ENCODE measurements around the gene OLIG3. TPM values are rescaled to one million over a fixed set of nuclear protein-coding genes. Genes with fewer than 3 reads are reported as not detected.
A peak's percentile ranks its signal among the peaks of the same experiment; 100 is the strongest.

Gene OLIG3
- polyA plus RNA-seq, 1 of the 3 experiments (the other 2 are of a cell fraction) = not detected

DNA sequence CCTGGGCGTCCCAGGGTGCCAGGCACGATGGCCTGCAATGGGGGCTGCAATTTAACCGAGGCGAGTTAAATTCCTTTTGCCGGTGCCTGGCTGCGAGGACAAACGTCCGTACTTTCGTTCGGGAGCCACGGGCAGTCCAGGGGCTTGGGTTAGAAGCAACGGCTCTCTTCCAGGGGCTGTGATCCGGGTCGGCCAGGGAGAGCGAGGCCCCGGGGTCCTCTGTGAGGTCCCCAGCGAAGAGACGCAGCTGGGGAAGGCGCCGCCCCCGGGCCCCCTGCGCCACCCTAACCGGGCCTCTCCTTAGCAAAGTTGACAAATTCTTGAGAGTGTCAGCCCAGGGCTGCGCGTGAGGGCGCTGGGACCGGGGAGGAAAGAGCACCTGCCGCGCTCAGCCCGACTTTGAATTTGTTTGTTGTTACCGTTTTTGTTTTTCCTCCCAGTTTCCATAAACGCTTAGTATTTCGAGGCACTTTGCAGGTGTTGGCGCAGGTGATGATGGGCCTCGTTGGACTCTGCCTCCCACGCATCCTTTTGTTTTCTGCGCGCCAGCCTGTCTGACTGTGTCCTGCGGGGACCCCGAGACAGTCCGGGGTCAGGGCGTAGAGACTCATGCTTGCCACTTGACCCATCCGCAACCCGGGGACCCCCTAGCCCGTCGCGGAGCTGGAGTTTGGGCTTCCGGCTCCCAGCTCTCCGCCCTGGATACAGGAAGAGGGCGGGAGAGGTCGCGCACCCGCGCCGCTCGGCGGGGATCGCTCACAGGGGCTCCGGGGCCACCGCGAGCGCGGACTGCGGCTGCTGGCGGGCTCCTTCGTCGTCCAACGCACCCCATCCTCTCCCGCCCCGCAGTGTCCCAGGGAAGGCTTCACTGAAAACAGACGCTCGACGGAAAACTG, 5.8 kb downstream of the OLIG3 start:
- CTCF ChIA-PET = interaction anchor here (1.1 to 1.5 kb wide), 2 partner anchors 15 to 146 kb away, joined by 3 to 4 read pairs; no protein-coding TSS in a partner anchor

More for the DNA sequence above, 5.8 kb downstream of the OLIG3 start:
- H3K9me2 ChIP-seq = no peaks in the 10 kb centered on the region
- H3F3A ChIP-seq (replicated peaks; ENCODE audit: insufficient read depth) = no peaks in the 10 kb centered on the region
- TF ChIP-seq POLR2AphosphoS5 (IDR thresholded peaks at IDR 0.05; ENCODE audit: low read depth, low read length) = no peak
- no peak for TF ChIP-seq TAF1 (IDR thresholded peaks at IDR 0.05; ENCODE audit: borderline replicate concordance, low read depth, low read length)
- TF ChIP-seq, protein P1, sequence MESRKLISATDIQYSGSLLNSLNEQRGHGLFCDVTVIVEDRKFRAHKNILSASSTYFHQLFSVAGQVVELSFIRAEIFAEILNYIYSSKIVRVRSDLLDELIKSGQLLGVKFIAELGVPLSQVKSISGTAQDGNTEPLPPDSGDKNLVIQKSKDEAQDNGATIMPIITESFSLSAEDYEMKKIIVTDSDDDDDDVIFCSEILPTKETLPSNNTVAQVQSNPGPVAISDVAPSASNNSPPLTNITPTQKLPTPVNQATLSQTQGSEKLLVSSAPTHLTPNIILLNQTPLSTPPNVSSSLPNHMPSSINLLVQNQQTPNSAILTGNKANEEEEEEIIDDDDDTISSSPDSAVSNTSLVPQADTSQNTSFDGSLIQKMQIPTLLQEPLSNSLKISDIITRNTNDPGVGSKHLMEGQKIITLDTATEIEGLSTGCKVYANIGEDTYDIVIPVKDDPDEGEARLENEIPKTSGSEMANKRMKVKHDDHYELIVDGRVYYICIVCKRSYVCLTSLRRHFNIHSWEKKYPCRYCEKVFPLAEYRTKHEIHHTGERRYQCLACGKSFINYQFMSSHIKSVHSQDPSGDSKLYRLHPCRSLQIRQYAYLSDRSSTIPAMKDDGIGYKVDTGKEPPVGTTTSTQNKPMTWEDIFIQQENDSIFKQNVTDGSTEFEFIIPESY (IDR thresholded peaks at IDR 0.05; ENCODE audit: borderline replicate concordance, low read depth) = no peak
- TF ChIP-seq RFX5 (IDR thresholded peaks at IDR 0.05; ENCODE audit: low read length) = no peak
- TF ChIP-seq TCF12 (IDR thresholded peaks at IDR 0.05) = no peak
- TF ChIP-seq CHD2 (IDR thresholded peaks at IDR 0.05; ENCODE audit: low read length, partially characterized antibody) = no peak
- no peak for TF ChIP-seq ELF1 (IDR thresholded peaks at IDR 0.05)
- TF ChIP-seq, protein P2, sequence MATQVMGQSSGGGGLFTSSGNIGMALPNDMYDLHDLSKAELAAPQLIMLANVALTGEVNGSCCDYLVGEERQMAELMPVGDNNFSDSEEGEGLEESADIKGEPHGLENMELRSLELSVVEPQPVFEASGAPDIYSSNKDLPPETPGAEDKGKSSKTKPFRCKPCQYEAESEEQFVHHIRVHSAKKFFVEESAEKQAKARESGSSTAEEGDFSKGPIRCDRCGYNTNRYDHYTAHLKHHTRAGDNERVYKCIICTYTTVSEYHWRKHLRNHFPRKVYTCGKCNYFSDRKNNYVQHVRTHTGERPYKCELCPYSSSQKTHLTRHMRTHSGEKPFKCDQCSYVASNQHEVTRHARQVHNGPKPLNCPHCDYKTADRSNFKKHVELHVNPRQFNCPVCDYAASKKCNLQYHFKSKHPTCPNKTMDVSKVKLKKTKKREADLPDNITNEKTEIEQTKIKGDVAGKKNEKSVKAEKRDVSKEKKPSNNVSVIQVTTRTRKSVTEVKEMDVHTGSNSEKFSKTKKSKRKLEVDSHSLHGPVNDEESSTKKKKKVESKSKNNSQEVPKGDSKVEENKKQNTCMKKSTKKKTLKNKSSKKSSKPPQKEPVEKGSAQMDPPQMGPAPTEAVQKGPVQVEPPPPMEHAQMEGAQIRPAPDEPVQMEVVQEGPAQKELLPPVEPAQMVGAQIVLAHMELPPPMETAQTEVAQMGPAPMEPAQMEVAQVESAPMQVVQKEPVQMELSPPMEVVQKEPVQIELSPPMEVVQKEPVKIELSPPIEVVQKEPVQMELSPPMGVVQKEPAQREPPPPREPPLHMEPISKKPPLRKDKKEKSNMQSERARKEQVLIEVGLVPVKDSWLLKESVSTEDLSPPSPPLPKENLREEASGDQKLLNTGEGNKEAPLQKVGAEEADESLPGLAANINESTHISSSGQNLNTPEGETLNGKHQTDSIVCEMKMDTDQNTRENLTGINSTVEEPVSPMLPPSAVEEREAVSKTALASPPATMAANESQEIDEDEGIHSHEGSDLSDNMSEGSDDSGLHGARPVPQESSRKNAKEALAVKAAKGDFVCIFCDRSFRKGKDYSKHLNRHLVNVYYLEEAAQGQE (IDR thresholded peaks at IDR 0.05; ENCODE audit: low read depth, low read length) = no peak
- TF ChIP-seq SMC3 (IDR thresholded peaks at IDR 0.05; ENCODE audit: low read depth, low read length) = no peak
- TF ChIP-seq GABPA (IDR thresholded peaks at IDR 0.05; ENCODE audit: low read depth) = no peak
- TF ChIP-seq, protein P3, sequence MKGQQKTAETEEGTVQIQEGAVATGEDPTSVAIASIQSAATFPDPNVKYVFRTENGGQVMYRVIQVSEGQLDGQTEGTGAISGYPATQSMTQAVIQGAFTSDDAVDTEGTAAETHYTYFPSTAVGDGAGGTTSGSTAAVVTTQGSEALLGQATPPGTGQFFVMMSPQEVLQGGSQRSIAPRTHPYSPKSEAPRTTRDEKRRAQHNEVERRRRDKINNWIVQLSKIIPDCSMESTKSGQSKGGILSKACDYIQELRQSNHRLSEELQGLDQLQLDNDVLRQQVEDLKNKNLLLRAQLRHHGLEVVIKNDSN (IDR thresholded peaks at IDR 0.05; ENCODE audit: borderline replicate concordance, low read depth) = no peak
- no peak for TF ChIP-seq EZH2phosphoT487 (IDR thresholded peaks at IDR 0.05; ENCODE audit: borderline replicate concordance, low read depth)
- TF ChIP-seq, protein P4, sequence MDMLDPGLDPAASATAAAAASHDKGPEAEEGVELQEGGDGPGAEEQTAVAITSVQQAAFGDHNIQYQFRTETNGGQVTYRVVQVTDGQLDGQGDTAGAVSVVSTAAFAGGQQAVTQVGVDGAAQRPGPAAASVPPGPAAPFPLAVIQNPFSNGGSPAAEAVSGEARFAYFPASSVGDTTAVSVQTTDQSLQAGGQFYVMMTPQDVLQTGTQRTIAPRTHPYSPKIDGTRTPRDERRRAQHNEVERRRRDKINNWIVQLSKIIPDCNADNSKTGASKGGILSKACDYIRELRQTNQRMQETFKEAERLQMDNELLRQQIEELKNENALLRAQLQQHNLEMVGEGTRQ (IDR thresholded peaks at IDR 0.05; ENCODE audit: borderline replicate concordance, low read depth, low read length) = no peak
- no peak for TF ChIP-seq MEF2A (IDR thresholded peaks at IDR 0.05; ENCODE audit: borderline replicate concordance, low read depth)
- TF ChIP-seq SIN3A (IDR thresholded peaks at IDR 0.05; ENCODE audit: borderline replicate concordance, low read depth, low read length) = no peak
- no peak for TF ChIP-seq YY1 (IDR thresholded peaks at IDR 0.05; ENCODE audit: low read depth)
- no peak for TF ChIP-seq RCOR1 (IDR thresholded peaks at IDR 0.05; ENCODE audit: low read length)
- TF ChIP-seq FOXM1 (IDR thresholded peaks at IDR 0.05; ENCODE audit: low read depth) = no peak
- no peaks in the 10 kb centered on the region for H3K79me2 ChIP-seq (ENCODE audit: insufficient read depth)
- H3K9ac ChIP-seq = no peak overlapping the region
- no peaks in the 10 kb centered on the region for H3K9me3 ChIP-seq
- H4K20me1 ChIP-seq (ENCODE audit: insufficient read depth) = no peaks in the 10 kb centered on the region
- H3K36me3 ChIP-seq (replicated peaks in 1 of 2; ENCODE audit: control insufficient read depth in 1 of 2, insufficient read depth in 2 of 2, low read length in 1 of 2) = no peaks in the 10 kb centered on the region
- no peak overlapping the region for H3K4me3 ChIP-seq (ENCODE audit: low read depth in 2 of 2, low read length in 1 of 2)
- POLR2A ChIA-PET = no interaction called here
- H2AFZ ChIP-seq (ENCODE audit: low read depth) = no peak overlapping the region
- DNase-seq = peak; percentile 33
- H3K27ac ChIP-seq (ENCODE audit: low read depth in 2 of 2, low read length in 1 of 2) = no peak overlapping the region
- H3K4me1 ChIP-seq (ENCODE audit: control insufficient read depth in 1 of 2, insufficient read depth in 2 of 2, low read depth in 1 of 2, low read length in 1 of 2) = no peaks in the 10 kb centered on the region; a peak in 1 of 4 replicates
- H3K27me3 ChIP-seq (ENCODE audit: insufficient read depth) = peaks cover 43% of the 10 kb centered on the region; the same call in 1 of the 2 replicates
- H3K4me2 ChIP-seq = no peak overlapping the region
- WGBS (ENCODE audit: low lambda C conversion rate) = 14% methylated on average over 39 of the region's 73 CpGs
